Kidney tubule cell (primary cell): Measurements from ENCODE around the gene TSPO.

Source experiments
- DNase-seq: peaks from one replicate; pipeline ENCODE4 v3.0.0-alpha.2; 2018; ENCODE audit warnings: low spot score

TSPO gene

DNA sequence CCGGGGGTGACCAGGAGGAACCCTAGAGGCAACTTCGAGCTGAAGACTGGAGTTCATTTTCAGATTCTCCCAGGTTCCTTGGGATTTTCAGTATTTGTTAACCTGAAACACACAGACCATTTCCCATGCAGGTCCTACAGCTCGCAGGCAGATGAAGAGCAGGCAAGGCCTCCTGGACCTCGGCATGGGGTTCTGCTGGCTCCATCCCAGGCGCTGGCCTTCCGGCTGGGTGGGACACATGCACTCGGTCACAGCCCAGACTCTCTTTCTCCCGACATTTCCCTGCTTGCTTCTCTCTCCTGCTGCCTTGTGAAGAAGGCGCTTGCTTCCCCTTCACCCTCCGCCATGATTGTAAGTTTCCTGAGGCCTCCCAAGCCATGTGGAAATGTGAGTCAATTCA is 51.0 kb downstream of the TSPO start:
- DNase-seq, result no peak

DNA sequence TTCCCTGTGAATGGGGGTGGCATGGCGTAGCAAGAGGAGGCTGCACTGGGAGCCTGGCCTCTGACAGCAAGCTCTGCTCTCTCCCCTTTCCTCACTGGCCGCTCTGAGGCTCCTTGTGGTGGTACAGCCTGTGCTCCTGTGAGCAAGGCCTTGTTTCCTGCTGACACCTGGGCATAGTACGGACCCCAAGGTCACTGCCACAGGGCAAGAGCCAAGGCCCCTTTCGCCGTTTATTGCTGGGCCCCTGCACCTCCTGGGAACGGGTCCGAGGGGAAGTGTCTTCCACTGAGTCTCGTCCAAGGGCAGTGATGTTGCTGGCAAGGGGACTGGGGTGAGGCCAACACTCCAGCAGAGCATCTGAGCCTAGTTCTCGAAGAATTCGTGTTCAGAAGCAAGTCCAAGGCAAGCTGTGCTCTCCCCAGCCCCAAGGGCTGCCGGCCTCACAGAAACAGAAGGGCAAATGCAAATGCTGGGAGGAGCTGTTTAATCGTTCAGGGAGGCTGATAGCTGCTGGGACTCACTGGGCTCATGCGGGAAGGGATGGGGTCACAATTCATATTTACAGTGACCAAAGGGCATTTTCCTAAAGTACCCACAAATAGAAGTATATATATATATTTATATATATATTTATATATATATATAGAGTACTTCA is 51.5 kb downstream of the TSPO start:
- no peak for DNase-seq

GRCh38 chr22:43203471-43203981 is 52.2 kb downstream of the TSPO start:
- DNase-seq, result no peak

DNA sequence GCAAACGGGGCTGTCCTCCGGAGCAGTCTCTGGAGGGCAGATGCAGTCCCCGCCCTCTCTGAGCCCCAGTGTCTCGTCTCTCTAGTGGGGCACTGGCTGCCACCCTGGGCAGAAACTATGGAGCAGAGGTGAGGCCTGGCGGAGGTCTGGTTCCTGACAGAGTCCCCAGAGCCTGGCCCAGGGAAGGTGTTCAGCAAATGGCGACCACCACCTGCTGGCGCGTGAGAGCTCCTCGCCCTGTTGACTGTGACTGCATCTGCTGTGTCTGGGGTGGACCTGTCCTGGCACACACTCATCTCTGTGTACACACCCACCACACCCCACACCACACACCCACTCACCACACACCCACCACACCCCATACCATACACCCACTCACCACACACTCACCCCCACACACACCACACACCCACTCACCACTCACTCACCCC is 53.9 kb downstream of the TSPO start:
- no peak for DNase-seq

GRCh38 chr22:43205748-43206508 is 54.6 kb downstream of the TSPO start:
- DNase-seq, result no peak

DNA sequence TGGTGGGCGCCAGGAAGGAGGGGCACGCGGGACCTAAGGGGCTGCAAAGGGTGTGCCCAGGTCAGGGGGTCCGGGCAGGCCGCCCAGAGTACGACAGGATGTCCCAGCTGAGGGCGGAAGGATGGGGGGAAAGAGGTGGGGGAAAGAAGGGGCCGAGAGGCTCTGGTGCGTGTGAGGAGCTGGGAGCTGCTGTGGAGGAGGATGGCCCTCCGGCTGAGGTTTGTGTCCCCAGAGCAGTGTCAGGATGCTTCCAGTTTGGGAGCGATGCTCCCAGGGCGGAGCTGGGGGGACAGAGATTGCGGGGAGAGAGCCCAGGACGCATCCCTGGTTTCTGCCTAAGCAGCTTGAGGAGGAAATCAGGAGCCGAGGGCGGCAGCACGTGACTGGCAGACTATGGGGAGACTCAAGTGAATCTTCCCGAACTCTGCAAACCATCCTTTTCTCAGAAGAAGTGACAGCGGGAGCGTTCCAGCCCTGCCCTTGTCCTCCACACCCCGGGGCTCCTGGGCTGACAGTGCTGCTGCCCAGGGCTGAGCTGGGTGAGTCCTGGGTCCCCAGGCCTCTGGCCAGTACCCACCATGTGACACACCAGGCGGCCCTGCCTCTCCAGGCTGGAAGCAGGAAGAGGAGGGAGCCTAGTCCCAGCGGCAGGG is 55.3 kb downstream of the TSPO start:
- no peak for DNase-seq

DNA sequence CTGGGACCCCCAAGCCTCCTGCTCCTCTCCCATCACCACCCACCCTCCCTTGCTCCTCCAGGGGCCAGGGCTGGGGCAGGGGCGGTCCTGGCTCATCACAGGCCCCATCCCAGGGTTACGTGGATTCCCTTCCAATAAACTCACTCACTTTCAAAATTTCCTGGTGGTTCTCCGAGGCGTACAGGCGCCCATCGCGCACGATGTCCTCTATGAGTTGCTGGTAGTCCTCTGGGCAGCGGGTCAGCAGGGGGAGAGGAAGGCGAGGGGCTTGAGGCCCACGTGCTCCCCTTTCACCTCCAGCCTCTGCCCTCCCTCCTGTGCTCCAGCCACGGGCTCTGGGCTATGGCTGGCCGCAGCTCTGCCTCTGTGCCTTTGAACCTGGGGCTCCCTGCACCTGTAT is 56.0 kb downstream of the TSPO start:
- no peak for DNase-seq

DNA sequence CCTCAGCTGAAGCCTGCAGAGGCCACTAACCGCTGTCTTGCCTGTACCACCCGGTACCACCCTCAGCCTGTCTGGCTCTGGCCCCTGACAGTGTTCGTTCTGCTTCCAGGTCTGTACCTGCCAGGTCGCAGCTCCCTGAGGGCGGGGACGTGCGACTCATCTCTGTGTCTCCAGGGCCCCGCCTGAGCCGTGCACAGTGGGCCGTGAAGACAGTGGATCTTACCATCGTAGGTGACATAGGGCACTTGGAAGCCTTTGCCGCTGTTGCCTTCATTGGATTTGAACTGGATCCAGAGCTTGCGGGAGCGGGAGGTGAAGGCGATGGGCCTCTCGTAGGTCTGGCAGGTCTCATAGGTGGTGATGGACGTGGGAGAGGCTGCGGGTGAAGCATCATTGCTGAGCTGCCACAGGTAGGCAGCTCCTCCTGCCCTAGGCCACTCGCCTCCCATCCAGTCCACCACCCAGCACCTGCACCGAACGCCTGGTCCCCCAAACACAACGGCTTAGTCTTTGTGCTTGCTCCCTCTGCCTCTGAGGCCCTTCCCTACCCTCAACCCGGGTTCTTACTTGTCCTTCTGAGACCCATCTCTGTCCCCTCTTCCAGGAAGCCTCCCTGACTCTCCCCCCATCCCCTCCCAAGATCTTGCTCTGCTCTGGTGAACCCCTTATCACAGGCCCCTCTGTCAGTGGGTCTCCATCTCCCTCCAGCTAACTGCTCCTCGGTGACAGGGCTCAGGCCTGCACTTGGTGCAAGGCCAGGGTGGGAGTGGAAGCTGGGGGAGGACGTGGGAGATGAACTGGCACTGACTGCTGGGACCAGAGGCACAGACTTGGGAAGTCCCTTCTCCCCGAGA is 56.7 kb downstream of the TSPO start:
- DNase-seq, result peak; percentile 14

- no peak for DNase-seq
Measured at GRCh38 chr22:43208703-43209522, 57.6 kb downstream of the TSPO start.

DNA sequence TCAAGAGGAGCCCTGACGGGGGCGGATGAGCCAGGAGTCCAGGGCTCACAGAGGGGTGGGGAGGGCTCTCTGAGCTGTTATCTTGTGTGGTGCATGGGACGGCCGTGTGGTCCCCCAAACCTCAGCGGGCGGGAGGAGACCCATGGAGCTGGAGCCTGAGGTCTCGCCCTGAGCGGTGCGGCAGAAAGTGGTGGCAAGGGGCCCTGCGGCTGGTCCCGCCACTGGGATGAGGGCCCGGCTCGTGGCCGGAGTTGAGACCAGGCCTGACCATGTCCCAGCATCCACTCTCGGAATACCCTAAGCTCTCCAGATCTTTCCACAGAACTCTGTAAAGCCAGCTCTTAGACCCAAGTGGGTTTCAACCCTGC is 58.1 kb downstream of the TSPO start:
- DNase-seq, result no peak

DNA sequence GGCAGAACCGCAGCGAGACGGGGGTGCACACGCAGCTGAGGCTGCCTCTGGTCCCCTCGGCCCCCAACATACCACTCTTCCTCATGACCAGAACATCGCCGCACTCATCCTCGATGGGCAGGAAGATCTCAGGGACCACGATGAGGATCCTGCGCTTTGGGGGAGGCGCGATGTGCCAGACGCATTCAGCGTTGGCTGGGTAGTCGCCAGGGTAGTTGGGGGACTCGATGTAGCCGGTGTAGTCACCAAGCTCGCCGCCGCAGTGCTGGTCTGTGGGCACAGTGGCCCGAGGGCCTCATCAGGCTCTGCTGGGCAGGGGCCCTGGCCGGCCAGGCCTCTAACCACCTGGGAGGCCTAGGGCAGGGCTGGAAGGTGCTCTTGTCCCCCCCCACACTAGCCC is 58.6 kb downstream of the TSPO start:
- DNase-seq, result no peak

- no peak for DNase-seq
Measured at GRCh38 chr22:43210631-43211515, 59.5 kb downstream of the TSPO start.

DNA sequence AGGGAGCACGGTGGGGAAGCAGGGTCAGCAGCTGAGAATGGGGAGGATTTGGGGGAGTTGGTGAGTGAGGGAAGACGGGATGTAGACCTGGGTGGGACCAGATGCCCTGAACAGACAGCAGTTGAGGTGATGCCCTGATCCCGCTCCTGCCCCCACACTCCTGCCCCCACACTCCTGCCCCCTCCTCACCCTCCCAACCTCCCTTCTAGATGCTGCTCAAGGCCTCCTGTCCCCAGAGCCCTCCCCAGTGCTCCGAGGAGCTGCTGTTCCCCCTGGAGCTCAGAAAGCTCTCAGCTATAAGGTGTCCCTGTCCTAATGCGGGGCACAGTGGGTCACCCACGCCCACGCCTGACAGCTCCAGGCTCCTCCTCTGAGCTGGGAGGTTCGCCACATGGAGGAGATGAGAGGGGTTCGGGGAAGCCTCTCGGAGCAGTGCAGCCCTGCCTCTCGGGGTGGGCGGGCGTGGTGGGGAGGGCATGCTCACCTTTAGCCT is 60.6 kb downstream of the TSPO start:
- DNase-seq, result no peak

DNA sequence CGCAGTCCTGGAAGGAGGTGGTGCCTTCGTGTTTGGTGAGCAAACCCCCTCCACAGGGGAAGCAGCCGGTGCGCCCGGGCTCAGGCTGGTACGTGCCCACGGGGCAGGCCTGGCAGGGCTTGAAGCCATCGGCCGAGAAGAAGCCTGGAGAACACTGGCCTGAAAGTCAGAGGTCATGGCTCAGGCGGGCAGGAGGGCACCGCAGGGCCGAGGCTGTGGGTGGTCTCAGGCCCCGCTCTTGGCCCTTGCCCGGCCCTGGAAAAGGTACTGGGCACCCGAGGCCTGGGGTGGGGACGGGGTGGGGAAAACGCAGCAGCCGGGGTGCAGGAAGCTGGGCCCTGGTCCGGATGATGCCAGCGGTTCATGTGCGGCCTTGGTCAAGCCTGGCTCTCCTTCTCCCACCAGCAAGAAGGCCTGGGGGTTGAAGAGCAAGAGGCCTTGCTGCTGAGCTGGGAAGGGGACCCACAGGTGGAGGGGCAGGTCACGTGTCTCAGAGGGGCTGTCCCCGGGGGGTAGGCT is 61.1 kb downstream of the TSPO start:
- DNase-seq, result no peak
